Dermis microvascular lymphatic vessel endothelial cell (primary cell): ENCODE data around the gene KCNC4. TPM values are rescaled to one million over a fixed set of nuclear protein-coding genes. Genes with fewer than 3 reads are reported as not detected.

ENCODE experiments used
- DNase-seq, 2 donors: peaks; one replicate each; pipeline versions ENCODE4 v3.0.0 to v3.0.0-alpha.2; 2010; ENCODE audit warnings: low read depth in 2 of 2
- total RNA-seq: library from RNA; depleted of rRNA; stranded (reverse); fragments of >200 nt; gene quantifications from 2 replicates; pipeline ENCODE4 v1.2.1, GENCODE V29; 2014

KCNC4 gene
- total RNA-seq, 1 donor from 2014 or later = 0.77 TPM

GRCh38 chr1:110254604-110255391 is 44.7 kb downstream of the KCNC4 start:
- no peak for DNase-seq

- DNase-seq = peak in 1 of 2 donors; percentile 12
These were observed 45.3 kb downstream of the KCNC4 start for GRCh38 chr1:110255392-110255787.

- DNase-seq = no peak
These were observed 48.6 kb downstream of the KCNC4 start for GRCh38 chr1:110258734-110259133.

DNA sequence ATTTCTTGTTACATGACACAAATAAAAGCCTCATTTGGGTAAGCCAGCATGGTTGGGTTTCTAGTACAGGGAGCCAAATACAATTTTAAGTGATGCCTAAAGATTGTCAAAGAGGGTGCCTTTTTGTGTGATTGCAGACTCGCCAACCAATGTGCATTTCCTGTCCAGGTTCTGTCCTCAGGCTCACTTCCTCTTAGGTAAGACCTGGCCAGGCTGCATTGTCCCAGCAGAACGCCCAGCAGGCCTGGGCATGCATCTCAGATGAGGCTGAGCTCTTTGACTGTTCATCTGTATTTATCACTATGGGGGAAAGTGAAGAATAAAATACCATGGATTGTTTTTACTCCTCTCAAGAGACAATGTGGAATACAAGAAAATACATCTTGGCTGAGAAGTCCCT is 49.7 kb downstream of the KCNC4 start:
- DNase-seq = no peak

Other genes with a start within 250 kb of the KCNC4 start
- 39.7 and 50.4 TPM in 2 replicates for gene AHCYL1, start 225.5 kb upstream of the KCNC4 start, total RNA-seq
- 31.1 and 46.3 TPM in 2 replicates for gene STRIP1, start 175.7 kb upstream of the KCNC4 start, total RNA-seq
- not detected in 2 replicates for gene ALX3, start 139.6 kb upstream of the KCNC4 start, total RNA-seq
- gene UBL4B, start 97.9 kb upstream of the KCNC4 start, total RNA-seq = not detected in 2 replicates
- 2.4 and 2.7 TPM in 2 replicates for gene SLC6A17, start 59.8 kb upstream of the KCNC4 start, total RNA-seq
- gene RBM15, start 129.1 kb downstream of the KCNC4 start, total RNA-seq = 26.2 and 28.1 TPM in 2 replicates
- gene SLC16A4, start 180.7 kb downstream of the KCNC4 start, total RNA-seq = 0.13 and 0.25 TPM in 2 replicates
- gene LAMTOR5, start 197.4 kb downstream of the KCNC4 start, total RNA-seq = 69.8 and 71.4 TPM in 2 replicates
- gene PROK1, start 240.8 kb downstream of the KCNC4 start, total RNA-seq = not detected in 2 replicates